ENCODE data around the gene APLP1.
A peak's percentile ranks its signal among the peaks of the same experiment; 100 is the strongest.
"Not testable (repeated sequence)": the region's sequence is repeated elsewhere in the genome, so short reads cannot be mapped to it uniquely, and the experiment has no call there.

APLP1 gene

GRCh38 chr19:35882114-35882832, 13.9 kb downstream of the APLP1 start:
- ATAC-seq, result no peak

GRCh38 chr19:35883882-35884281, 15.5 kb downstream of the APLP1 start:
- no peak for ATAC-seq
- no peak for DNase-seq

More at GRCh38 chr19:35882114-35882832, 13.9 kb downstream of the APLP1 start:
- no peak for DNase-seq

- ATAC-seq, result no peak
- no peak for DNase-seq
Observed at GRCh38 chr19:35885225-35885738, 16.9 kb downstream of the APLP1 start.

GRCh38 chr19:35885904-35886303, 17.5 kb downstream of the APLP1 start:
- DNase-seq (no peak), ATAC-seq (no peak)

- ATAC-seq, result no peak
- no peak for DNase-seq
Observed at GRCh38 chr19:35887197-35887596, 18.8 kb downstream of the APLP1 start.

- DNase-seq (no peak), ATAC-seq (no peak)
Observed at GRCh38 chr19:35888398-35888797, 20.0 kb downstream of the APLP1 start.

- DNase-seq, result no peak
Observed at GRCh38 chr19:35889370-35890112, 21.2 kb downstream of the APLP1 start.

GRCh38 chr19:35890113-35890650, 21.8 kb downstream of the APLP1 start:
- ATAC-seq, result no peak
- no peak for DNase-seq

More at GRCh38 chr19:35889370-35890112, 21.2 kb downstream of the APLP1 start:
- no peak for ATAC-seq

- not testable (repeated sequence) for DNase-seq, ATAC-seq
Observed at GRCh38 chr19:35891819-35892218, 23.4 kb downstream of the APLP1 start.

- no peak for ATAC-seq
- DNase-seq, result no peak
Observed at GRCh38 chr19:35894342-35894741, 26.0 kb downstream of the APLP1 start.

- DNase-seq (no peak), ATAC-seq (no peak)
Observed at GRCh38 chr19:35895911-35896642, 27.7 kb downstream of the APLP1 start.

- no peak for DNase-seq
- ATAC-seq, result no peak
Observed at GRCh38 chr19:35896643-35897040, 28.3 kb downstream of the APLP1 start.

- no peak for DNase-seq
Observed at GRCh38 chr19:35897706-35898451, 29.5 kb downstream of the APLP1 start.

GRCh38 chr19:35898499-35898809, 30.1 kb downstream of the APLP1 start:
- ATAC-seq, result no peak
- no peak for DNase-seq

More at GRCh38 chr19:35897706-35898451, 29.5 kb downstream of the APLP1 start:
- no peak for ATAC-seq

- ATAC-seq (peak; percentile 53), DNase-seq (peak; percentile 92)
Observed at GRCh38 chr19:35899547-35900214, 31.3 kb downstream of the APLP1 start.

- DNase-seq (no peak), ATAC-seq (no peak)
Observed at GRCh38 chr19:35901055-35901644, 32.8 kb downstream of the APLP1 start.

GRCh38 chr19:35901854-35902661, 33.7 kb downstream of the APLP1 start, which contains the start of gene HCST:
HCST (plus strand) TSS chr19:35902529; CDS start chr19:35902594, 65 bp downstream.
- DNase-seq (peak; percentile 60), ATAC-seq (peak; percentile 10)

GRCh38 chr19:35902870-35903475, 34.6 kb downstream of the APLP1 start:
- DNase-seq, result no peak

GRCh38 chr19:35903550-35904179, 35.3 kb downstream of the APLP1 start:
- peak; percentile 90 for DNase-seq
- ATAC-seq, result peak; percentile 48

More at GRCh38 chr19:35902870-35903475, 34.6 kb downstream of the APLP1 start:
- no peak for ATAC-seq
